OCI-M2 (cell line): ENCODE results near the gene ANKS3.
"Not testable (repeated sequence)": the region's sequence is repeated elsewhere in the genome, so short reads cannot be mapped to it uniquely, and the experiment has no call there.

Experiments used
- DNase-seq: peaks from one replicate; lab custom pipeline; 2025; ENCODE audit not compliant: unreplicated experiment; lab: John Stamatoyannopoulos, UW

The ANKS3 gene

GRCh38 chr16:4755687-4756086 is 21.6 kb upstream of the ANKS3 start:
- DNase-seq, result no peak

GRCh38 chr16:4754865-4755264 is 20.8 kb upstream of the ANKS3 start:
- no peak for DNase-seq

- DNase-seq, result no peak
These were observed 19.2 kb upstream of the ANKS3 start for GRCh38 chr16:4753227-4753626.

- no peak for DNase-seq
These were observed 18.5 kb upstream of the ANKS3 start for GRCh38 chr16:4752351-4753100.

GRCh38 chr16:4750896-4751295 is 16.8 kb upstream of the ANKS3 start:
- DNase-seq, result no peak

GRCh38 chr16:4749700-4750257 is 15.7 kb upstream of the ANKS3 start:
- DNase-seq, result no peak

- no peak for DNase-seq
These were observed 14.8 kb upstream of the ANKS3 start for GRCh38 chr16:4748682-4749411.

GRCh38 chr16:4747906-4748681 is 14.0 kb upstream of the ANKS3 start:
- DNase-seq, result no peak

- DNase-seq, result no peak
These were observed 13.0 kb upstream of the ANKS3 start for GRCh38 chr16:4746991-4747574.

GRCh38 chr16:4746215-4746614 is 12.1 kb upstream of the ANKS3 start:
- DNase-seq, result no peak

GRCh38 chr16:4745274-4745569 is 11.2 kb upstream of the ANKS3 start:
- no peak for DNase-seq

- no peak for DNase-seq
These were observed 10.6 kb upstream of the ANKS3 start for GRCh38 chr16:4744555-4745273.

- DNase-seq, result no peak
These were observed 9.3 kb upstream of the ANKS3 start for GRCh38 chr16:4743226-4743878.

GRCh38 chr16:4738370-4738769 is 4.3 kb upstream of the ANKS3 start:
- not testable (repeated sequence) for DNase-seq

GRCh38 chr16:4737545-4737944 is 3.5 kb upstream of the ANKS3 start:
- DNase-seq, result no peak

- DNase-seq, result no peak
These were observed 2.5 kb upstream of the ANKS3 start for GRCh38 chr16:4736546-4736945.

GRCh38 chr16:4734730-4735535 is 862 bp upstream of the ANKS3 start:
- DNase-seq, result peak; percentile 38

GRCh38 chr16:4733747-4734062 is 366 bp downstream of the ANKS3 start:
- no peak for DNase-seq

- DNase-seq, result no peak
These were observed 794 bp downstream of the ANKS3 start for GRCh38 chr16:4733211-4733742.
